Esophagus muscularis mucosa (tissue), 3 donors: ENCODE data around the gene C4BPB.

ENCODE experiments used
- POLR2AphosphoS5 ChIP-seq, 2 donors: sonication (generic); formaldehyde crosslinking; IDR thresholded peaks; one replicate each; pipeline ENCODE4 v1.6.1; 2017; ENCODE audit warnings: antibody characterized with exemption in 2 of 2
- TF ChIP-seq, protein P1 (sequence below), 3 experiments: fragments of 200-600 bp in 2 of 3; fragments of 450-650 bp in 1 of 3; sonication (generic) in 2 of 3; IDR thresholded peaks; one replicate each; pipeline ENCODE4 v1.5.1; 2017 to 2019; ENCODE audit warnings: antibody characterized with exemption in 3 of 3, mild to moderate bottlenecking in 2 of 3, moderate library complexity in 1 of 3

DNA sequence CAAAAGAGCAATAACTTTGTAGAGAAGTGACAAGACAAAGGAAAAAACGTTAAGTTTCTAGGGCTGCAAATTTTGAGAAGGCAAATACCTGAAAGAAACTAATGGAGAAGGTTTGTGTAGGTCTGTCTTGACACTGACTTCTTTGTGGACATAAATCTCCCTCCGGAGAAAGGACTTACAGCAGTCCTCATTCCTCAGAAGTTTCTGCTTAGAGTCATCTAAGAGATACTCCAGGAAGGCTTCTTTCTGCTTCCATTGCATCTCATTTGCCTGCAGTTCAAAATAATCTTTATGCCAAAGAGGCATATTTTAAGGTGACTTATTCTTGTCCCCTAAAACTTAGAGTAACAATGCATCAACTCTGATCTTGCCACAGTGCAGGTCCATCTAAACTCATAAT, 4.4 kb upstream of the C4BPB start:
- TF ChIP-seq, protein P1, sequence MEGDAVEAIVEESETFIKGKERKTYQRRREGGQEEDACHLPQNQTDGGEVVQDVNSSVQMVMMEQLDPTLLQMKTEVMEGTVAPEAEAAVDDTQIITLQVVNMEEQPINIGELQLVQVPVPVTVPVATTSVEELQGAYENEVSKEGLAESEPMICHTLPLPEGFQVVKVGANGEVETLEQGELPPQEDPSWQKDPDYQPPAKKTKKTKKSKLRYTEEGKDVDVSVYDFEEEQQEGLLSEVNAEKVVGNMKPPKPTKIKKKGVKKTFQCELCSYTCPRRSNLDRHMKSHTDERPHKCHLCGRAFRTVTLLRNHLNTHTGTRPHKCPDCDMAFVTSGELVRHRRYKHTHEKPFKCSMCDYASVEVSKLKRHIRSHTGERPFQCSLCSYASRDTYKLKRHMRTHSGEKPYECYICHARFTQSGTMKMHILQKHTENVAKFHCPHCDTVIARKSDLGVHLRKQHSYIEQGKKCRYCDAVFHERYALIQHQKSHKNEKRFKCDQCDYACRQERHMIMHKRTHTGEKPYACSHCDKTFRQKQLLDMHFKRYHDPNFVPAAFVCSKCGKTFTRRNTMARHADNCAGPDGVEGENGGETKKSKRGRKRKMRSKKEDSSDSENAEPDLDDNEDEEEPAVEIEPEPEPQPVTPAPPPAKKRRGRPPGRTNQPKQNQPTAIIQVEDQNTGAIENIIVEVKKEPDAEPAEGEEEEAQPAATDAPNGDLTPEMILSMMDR (IDR thresholded peaks at IDR 0.05), result no peak
- TF ChIP-seq POLR2AphosphoS5 (IDR thresholded peaks at IDR 0.05), result no peak
